Breast epithelium (tissue), 3 donors: Measurements from ENCODE around the gene PALM2AKAP2.

Source experiments
- CTCF ChIP-seq, 3 donors: fragments of 450-650 bp; IDR thresholded peaks; one replicate each; pipeline ENCODE4 v1.5.1; 2016 to 2017; ENCODE audit warnings: antibody characterized with exemption in 3 of 3, mild to moderate bottlenecking in 3 of 3, moderate library complexity in 3 of 3
- POLR2A ChIP-seq: fragments of 450-650 bp; IDR thresholded peaks from one replicate; pipeline ENCODE4 v1.6.1; 2016; ENCODE audit warnings: antibody characterized with exemption, mild to moderate bottlenecking, moderate library complexity

- TF ChIP-seq POLR2A = no peak
- no peak for TF ChIP-seq CTCF (IDR thresholded peaks at IDR 0.05)
Observed at GRCh38 chr9:109733690-109734089, 46.3 kb upstream of the PALM2AKAP2 start.
